Neural progenitor cell (in vitro differentiated cells): ENCODE data around the gene MID1.

Experiments
- CTCF ChIP-seq: fragments of 200-600 bp; sonication (generic); IDR thresholded peaks from 2 replicates; pipeline ENCODE4 v1.5.1; 2017; ENCODE audit warnings: antibody characterized with exemption, mild to moderate bottlenecking
- EZH2 ChIP-seq: fragments of 200-600 bp; sonication (generic); IDR thresholded peaks from 2 replicates; pipeline ENCODE4 v1.6.1; 2017; ENCODE audit warnings: antibody characterized with exemption, mild to moderate bottlenecking, moderate library complexity
- EZH2phosphoT487 ChIP-seq: fragments of 200-600 bp; sonication (generic); IDR thresholded peaks from 2 replicates; pipeline ENCODE4 v1.6.1; 2017; ENCODE audit warnings: antibody characterized with exemption

- TF ChIP-seq CTCF, result no peak
- no peak for TF ChIP-seq EZH2
- no peak for TF ChIP-seq EZH2phosphoT487
Observed at GRCh38 chrX:10533696-10534365, 86.6 kb downstream of the MID1 start.
